Vagina (tissue), 2 donors: ENCODE data around the gene NUP210L.

Experiments
- CTCF ChIP-seq, 3 experiments: fragments of 450-650 bp in 2 of 3; fragments of 200-600 bp in 1 of 3; sonication (generic) in 1 of 3; IDR thresholded peaks; one replicate each; pipeline ENCODE4 v1.5.1; 2017 to 2019; ENCODE audit warnings: antibody characterized with exemption in 3 of 3, mild to moderate bottlenecking in 2 of 3, moderate library complexity in 2 of 3
- POLR2A ChIP-seq, 2 donors: fragments of 450-650 bp; IDR thresholded peaks; one replicate each; pipeline ENCODE4 v1.6.1; 2017; ENCODE audit warnings: antibody characterized with exemption in 2 of 2, mild to moderate bottlenecking in 2 of 2, moderate library complexity in 2 of 2
- POLR2AphosphoS5 ChIP-seq, 2 donors: sonication (generic); formaldehyde crosslinking; IDR thresholded peaks; one replicate each; pipeline ENCODE4 v1.9.0; 2017; ENCODE audit warnings: antibody characterized with exemption in 2 of 2, mild to moderate bottlenecking in 2 of 2, low read depth in 1 of 2; ENCODE audit not compliant: insufficient read depth in 1 of 2

- TF ChIP-seq CTCF (IDR thresholded peaks at IDR 0.05) = no peak
- no peak for TF ChIP-seq POLR2A (IDR thresholded peaks at IDR 0.05)
- no peak for TF ChIP-seq POLR2AphosphoS5 (IDR thresholded peaks at IDR 0.05; ENCODE audit: insufficient read depth in 1 of 2, low read depth in 1 of 2)
Measured at GRCh38 chr1:153995640-153996039, 159.2 kb downstream of the NUP210L start.
